MM.1S (cell line): ENCODE data around the gene MBD4.

ENCODE experiments used
- DNase-seq: peaks from one replicate; pipeline ENCODE4 v3.0.0-alpha.2; 2015
- H2AFZ ChIP-seq: fragments of 300-600 bp; sonication (generic); 2 replicates; pipeline ENCODE4 v1.6.0; 2016; ENCODE audit warnings: antibody characterized with exemption, low read length
- H3F3A ChIP-seq: fragments of 300-600 bp; sonication (generic); 2 replicates; pipeline ENCODE4 v1.6.1; 2016; ENCODE audit warnings: mild to moderate bottlenecking, antibody characterized with exemption, low read length, moderate library complexity, mixed read lengths; ENCODE audit not compliant: insufficient read depth
- H3K27ac ChIP-seq: fragments of 300-600 bp; sonication (generic); 2 replicates; pipeline ENCODE4 v1.5.1; 2016; ENCODE audit warnings: mild to moderate bottlenecking, low read length
- H3K27me3 ChIP-seq: fragments of 300-600 bp; sonication (generic); replicated peaks from 2 replicates; pipeline ENCODE4 v1.6.0; 2016; ENCODE audit warnings: low read length; ENCODE audit not compliant: insufficient read depth
- H3K36me3 ChIP-seq: fragments of 300-600 bp; sonication (generic); replicated peaks from 2 replicates; pipeline ENCODE4 v1.6.1; 2016; ENCODE audit warnings: mild to moderate bottlenecking, low read length, mixed read lengths; ENCODE audit not compliant: insufficient read depth
- H3K4me1 ChIP-seq: fragments of 300-600 bp; sonication (generic); 2 replicates; pipeline ENCODE4 v1.6.1; 2016; ENCODE audit warnings: low read length, mixed read lengths
- H3K4me2 ChIP-seq: fragments of 300-600 bp; sonication (generic); 2 replicates; pipeline ENCODE4 v1.6.0; 2016; ENCODE audit warnings: low read depth, low read length
- H3K4me3 ChIP-seq: fragments of 300-600 bp; sonication (generic); 2 replicates; pipeline ENCODE4 v1.5.1; 2016; ENCODE audit warnings: low read length, mixed read lengths
- H3K79me2 ChIP-seq: fragments of 300-600 bp; sonication (generic); 2 replicates; pipeline ENCODE4 v1.6.1; 2016; ENCODE audit warnings: mixed run types, low read length, mixed read lengths
- H3K9ac ChIP-seq: fragments of 300-600 bp; sonication (generic); 2 replicates; pipeline ENCODE4 v1.6.1; 2016; ENCODE audit warnings: low read length, mixed read lengths
- H3K9me2 ChIP-seq: fragments of 300-600 bp; sonication (generic); replicated peaks from 2 replicates; pipeline ENCODE4 v1.6.1; 2016; ENCODE audit warnings: mild to moderate bottlenecking, low read length, mixed read lengths; ENCODE audit not compliant: insufficient read depth
- H3K9me3 ChIP-seq: fragments of 300-600 bp; sonication (generic); replicated peaks from 2 replicates; pipeline ENCODE4 v1.6.1; 2016; ENCODE audit warnings: mild to moderate bottlenecking, low read length, mixed read lengths; ENCODE audit not compliant: insufficient read depth
- H4K20me1 ChIP-seq: fragments of 300-600 bp; sonication (generic); 2 replicates; pipeline ENCODE4 v1.6.1; 2016; ENCODE audit warnings: mild to moderate bottlenecking, low read length, moderate library complexity, mixed read lengths; ENCODE audit not compliant: insufficient read depth
- EZH2 ChIP-seq: fragments of 300-600 bp; sonication (generic); optimal IDR thresholded peaks from 2 replicates; pipeline ENCODE3; 2017; ENCODE audit warnings: low read depth, mild to moderate bottlenecking, antibody characterized with exemption, low read length, mixed read lengths
- EZH2phosphoT487 ChIP-seq: fragments of 300-600 bp; sonication (generic); IDR thresholded peaks from 2 replicates; pipeline ENCODE4 v1.6.1; 2018; ENCODE audit warnings: antibody characterized with exemption, low read length
- TF ChIP-seq, protein P1 (sequence below): fragments of 300-600 bp; sonication (generic); IDR thresholded peaks from 2 replicates; pipeline ENCODE4 v1.5.1; 2016; ENCODE audit warnings: antibody characterized with exemption, low read length, mixed read lengths

MBD4 gene

DNA sequence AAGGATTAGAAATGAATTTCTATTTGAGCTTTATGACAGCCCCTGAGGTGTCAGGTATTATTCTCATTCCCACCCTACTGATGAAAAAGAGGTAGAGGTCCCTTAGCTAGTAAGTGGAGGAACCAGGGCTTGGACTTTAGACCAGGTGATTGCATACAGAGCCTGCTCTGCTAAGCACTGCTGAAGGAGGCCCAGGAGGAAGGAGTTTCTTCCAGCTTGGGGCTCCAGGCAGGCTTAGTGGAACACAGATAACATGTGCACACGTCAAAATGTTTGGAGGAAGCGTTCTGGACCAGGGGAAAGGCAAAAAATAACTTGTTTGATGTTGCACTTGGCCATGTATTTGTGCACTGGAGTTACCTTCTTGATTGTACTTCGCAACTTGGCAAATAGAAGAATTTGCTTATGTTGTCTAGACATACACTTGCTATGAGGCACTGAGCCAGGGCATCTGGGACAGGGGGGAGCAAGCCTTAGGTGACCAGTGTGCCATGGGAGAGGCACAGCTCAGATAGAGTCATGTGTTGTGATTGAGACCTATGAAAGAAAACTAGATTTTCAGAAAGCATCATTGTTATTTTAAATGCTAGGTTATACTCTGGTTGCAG lies 22.7 kb upstream of the MBD4 start:
- no peaks in the 10 kb centered on the region for H3F3A ChIP-seq
- no peaks in the 10 kb centered on the region for H3K36me3 ChIP-seq
- no peaks in the 10 kb centered on the region for H3K9me2 ChIP-seq
- DNase-seq: no peak
- H3K4me1 ChIP-seq: peaks cover 4% of the 10 kb centered on the region; the same call in 1 of the 2 replicates
- no peak overlapping the region for H3K27ac ChIP-seq
- no peaks in the 10 kb centered on the region for H3K79me2 ChIP-seq
- H2AFZ ChIP-seq: no peak overlapping the region
- no peaks in the 10 kb centered on the region for H3K27me3 ChIP-seq
- no peaks in the 10 kb centered on the region for H4K20me1 ChIP-seq
- TF ChIP-seq EZH2phosphoT487 (no peak), EZH2 (no peak)
- TF ChIP-seq, protein P1, sequence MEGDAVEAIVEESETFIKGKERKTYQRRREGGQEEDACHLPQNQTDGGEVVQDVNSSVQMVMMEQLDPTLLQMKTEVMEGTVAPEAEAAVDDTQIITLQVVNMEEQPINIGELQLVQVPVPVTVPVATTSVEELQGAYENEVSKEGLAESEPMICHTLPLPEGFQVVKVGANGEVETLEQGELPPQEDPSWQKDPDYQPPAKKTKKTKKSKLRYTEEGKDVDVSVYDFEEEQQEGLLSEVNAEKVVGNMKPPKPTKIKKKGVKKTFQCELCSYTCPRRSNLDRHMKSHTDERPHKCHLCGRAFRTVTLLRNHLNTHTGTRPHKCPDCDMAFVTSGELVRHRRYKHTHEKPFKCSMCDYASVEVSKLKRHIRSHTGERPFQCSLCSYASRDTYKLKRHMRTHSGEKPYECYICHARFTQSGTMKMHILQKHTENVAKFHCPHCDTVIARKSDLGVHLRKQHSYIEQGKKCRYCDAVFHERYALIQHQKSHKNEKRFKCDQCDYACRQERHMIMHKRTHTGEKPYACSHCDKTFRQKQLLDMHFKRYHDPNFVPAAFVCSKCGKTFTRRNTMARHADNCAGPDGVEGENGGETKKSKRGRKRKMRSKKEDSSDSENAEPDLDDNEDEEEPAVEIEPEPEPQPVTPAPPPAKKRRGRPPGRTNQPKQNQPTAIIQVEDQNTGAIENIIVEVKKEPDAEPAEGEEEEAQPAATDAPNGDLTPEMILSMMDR: no peak
- no peak overlapping the region for H3K9ac ChIP-seq
- no peak overlapping the region for H3K4me2 ChIP-seq
- no peaks in the 10 kb centered on the region for H3K9me3 ChIP-seq
- no peak overlapping the region for H3K4me3 ChIP-seq

DNA sequence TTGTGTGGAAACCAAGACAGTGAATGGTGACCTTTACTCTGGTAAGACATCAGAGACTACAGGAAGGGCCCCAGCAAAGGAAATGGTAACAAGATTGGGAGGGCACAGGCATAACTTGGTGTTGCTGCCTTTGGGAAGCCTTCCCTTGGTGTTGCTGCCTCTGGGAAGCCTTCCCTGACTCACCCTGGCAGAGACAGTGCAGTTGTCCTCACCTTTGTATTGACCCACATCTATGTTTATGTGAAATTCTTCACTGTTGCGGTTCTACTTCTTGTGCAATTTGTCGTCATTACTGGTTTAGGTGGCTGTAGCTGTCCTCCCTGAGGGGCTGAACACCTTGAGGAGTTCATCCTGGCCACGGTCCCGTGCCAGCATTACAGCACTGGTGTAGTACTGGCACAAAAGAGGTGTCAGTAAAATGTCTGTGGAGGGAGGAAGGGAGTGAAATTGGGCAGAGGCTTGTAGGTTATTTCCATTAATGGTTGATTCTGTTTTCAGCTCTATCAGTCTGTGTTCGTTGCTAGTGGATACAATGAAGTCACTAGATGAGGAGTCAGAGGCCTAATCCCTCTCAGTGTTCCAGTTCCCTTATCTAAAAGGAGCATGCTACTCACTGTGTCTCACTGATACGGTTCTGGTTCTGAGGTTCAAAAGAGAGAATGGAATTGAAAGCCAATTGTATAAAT lies 21.9 kb upstream of the MBD4 start:
- Histone ChIP-seq H4K20me1 (no peaks in the 10 kb centered on the region), H2AFZ (no peak overlapping the region), H3K27ac (no peak overlapping the region), H3F3A (no peaks in the 10 kb centered on the region), H3K79me2 (no peaks in the 10 kb centered on the region), H3K4me1 (peaks cover 4% of the 10 kb centered on the region; the same call in 1 of the 2 replicates), H3K4me2 (no peak overlapping the region), H3K36me3 (no peaks in the 10 kb centered on the region), H3K9me2 (no peaks in the 10 kb centered on the region), H3K9ac (no peak overlapping the region), H3K27me3 (no peaks in the 10 kb centered on the region), H3K9me3 (no peaks in the 10 kb centered on the region), H3K4me3 (no peak overlapping the region)
- TF ChIP-seq, protein P1: no peak
- no peak for TF ChIP-seq EZH2phosphoT487
- DNase-seq: no peak

DNA sequence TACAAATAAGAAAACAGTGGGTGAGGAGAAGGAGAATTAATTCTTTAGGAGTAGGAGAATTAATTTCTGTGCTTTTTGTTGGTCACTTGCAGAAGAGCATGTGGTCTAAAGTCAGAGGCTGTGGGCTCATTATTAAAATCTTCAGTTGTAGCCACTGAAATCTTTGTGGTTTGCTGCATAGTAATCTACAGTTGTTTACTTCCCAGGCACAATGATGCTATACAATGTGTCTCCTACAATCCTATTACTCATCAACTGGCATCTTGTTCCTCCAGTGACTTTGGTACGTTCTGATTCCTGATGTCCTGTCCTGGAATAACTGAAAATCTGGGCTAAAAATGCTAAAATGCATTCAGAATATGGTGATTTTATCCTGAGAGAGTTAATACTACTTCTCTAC lies 21.3 kb upstream of the MBD4 start:
- Histone ChIP-seq H3K4me2 (no peak overlapping the region), H3K9ac (no peak overlapping the region), H3K4me1 (peaks cover 4% of the 10 kb centered on the region; the same call in 1 of the 2 replicates), H4K20me1 (no peaks in the 10 kb centered on the region), H3K4me3 (no peak overlapping the region), H3K36me3 (no peaks in the 10 kb centered on the region), H3K79me2 (no peaks in the 10 kb centered on the region), H3F3A (no peaks in the 10 kb centered on the region), H3K9me2 (no peaks in the 10 kb centered on the region), H3K27ac (no peak overlapping the region), H3K27me3 (no peaks in the 10 kb centered on the region), H3K9me3 (no peaks in the 10 kb centered on the region), H2AFZ (no peak overlapping the region)
- TF ChIP-seq EZH2phosphoT487: no peak
- TF ChIP-seq, protein P1: no peak
- no peak for TF ChIP-seq EZH2
- DNase-seq: no peak
